ENCODE results near the gene IFNG-AS1.

Gene IFNG-AS1

DNA sequence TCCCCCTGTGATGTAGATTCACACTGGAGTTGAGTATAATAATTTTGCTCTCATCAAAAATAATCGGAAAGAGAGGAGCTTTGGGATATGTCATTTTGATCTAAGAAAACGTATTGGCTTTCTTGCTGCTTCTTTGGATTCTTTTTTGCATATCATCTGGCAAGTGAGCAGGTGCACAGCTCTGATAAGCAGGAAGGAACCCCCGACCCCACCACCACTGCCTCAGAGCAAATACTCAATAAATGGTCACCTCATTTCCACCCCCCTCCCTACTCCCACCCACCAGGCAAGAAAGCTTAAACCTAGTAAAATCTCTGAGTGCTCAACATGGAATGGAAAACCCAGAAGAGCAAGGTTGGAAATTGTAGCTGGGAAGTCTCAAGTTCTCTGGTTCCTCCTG, 49.4 kb downstream of the IFNG-AS1 start:
- Histone ChIP-seq H2AK5ac (ENCODE audit: low read length) (no peak overlapping the region), H2BK5ac (ENCODE audit: low read depth, low read length, poor library complexity) (no peak overlapping the region), H3K18ac (ENCODE audit: low read length) (no peak overlapping the region), H2AFZ (ENCODE audit: insufficient read depth, low read length, poor library complexity) (no peak overlapping the region), H4K8ac (ENCODE audit: low read depth, low read length) (no peak overlapping the region), H3K36me3 (ENCODE audit: control insufficient read depth in 1 of 2, insufficient read depth in 2 of 2, low read length in 2 of 2) (no peaks in the 10 kb centered on the region), H3K27me3 (ENCODE audit: insufficient read depth, low read length) (no peaks in the 10 kb centered on the region), H2BK12ac (ENCODE audit: low read length) (no peak overlapping the region), H3K4me1 (ENCODE audit: control insufficient read depth in 1 of 2, insufficient read depth in 2 of 2, low read length in 2 of 2) (peaks cover 5% of the 10 kb centered on the region in 2 experiments), H3K79me1 (ENCODE audit: low read length) (no peaks in the 10 kb centered on the region), H3K27ac (ENCODE audit: low read depth, low read length) (no peak overlapping the region), H3K79me2 (ENCODE audit: control insufficient read depth, insufficient read depth, low read length, poor library complexity) (no peaks in the 10 kb centered on the region), H3K14ac (ENCODE audit: low read length) (no peak overlapping the region), H3K4me3 (ENCODE audit: low read depth, low read length) (no peak overlapping the region), H3K4me2 (ENCODE audit: low read length) (no peak overlapping the region), H3K23ac (ENCODE audit: low read length) (no peak overlapping the region), H4K91ac (ENCODE audit: low read depth, low read length) (no peak overlapping the region), H2BK120ac (ENCODE audit: insufficient read depth, low read length, poor library complexity) (no peak overlapping the region), H3K9ac (ENCODE audit: low read length) (no peak overlapping the region), H4K12ac (ENCODE audit: low read depth, low read length) (no peak overlapping the region), H3K4ac (ENCODE audit: low read depth, low read length) (no peak overlapping the region), H3K9me3 (ENCODE audit: insufficient read depth, low read depth, low read length) (no peaks in the 10 kb centered on the region)
- DNase-seq, result no peak
- WGBS (ENCODE audit: extremely low coverage, insufficient coverage, insufficient read length), result no CpG with 5 or more reads among the region's 3 CpGs

DNA sequence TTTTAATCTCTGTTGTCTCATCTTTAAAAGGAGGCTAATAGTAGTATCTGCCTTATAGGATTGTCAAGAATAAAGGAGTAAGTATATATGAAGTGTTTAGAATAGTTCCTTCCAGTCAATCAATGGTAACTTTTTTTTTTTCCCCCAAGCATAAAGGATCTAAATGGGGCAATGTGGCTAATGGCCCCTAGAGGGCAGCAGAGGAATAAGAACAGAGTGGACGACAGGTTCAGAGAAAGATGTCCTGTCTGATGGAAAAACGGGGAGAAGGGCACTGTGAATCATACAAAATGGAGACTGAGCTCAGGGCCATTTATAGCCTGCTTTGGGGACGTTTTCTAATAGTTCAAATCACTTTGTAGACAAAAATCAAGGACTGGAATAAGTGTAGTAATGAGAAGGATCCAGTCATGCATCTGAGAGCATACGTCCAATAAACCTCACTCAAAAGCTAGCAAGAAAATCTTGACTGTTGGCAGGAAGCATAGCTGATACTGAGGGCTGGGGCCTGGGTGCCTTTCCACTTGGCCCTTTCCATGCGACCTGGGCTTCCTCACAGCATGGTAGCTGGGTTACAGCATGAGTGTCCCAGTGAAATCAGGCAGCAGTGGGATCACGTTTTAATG, 51.3 kb downstream of the IFNG-AS1 start:
- no peaks in the 10 kb centered on the region for H3K9me3 ChIP-seq (ENCODE audit: insufficient read depth, low read depth, low read length)

DNA sequence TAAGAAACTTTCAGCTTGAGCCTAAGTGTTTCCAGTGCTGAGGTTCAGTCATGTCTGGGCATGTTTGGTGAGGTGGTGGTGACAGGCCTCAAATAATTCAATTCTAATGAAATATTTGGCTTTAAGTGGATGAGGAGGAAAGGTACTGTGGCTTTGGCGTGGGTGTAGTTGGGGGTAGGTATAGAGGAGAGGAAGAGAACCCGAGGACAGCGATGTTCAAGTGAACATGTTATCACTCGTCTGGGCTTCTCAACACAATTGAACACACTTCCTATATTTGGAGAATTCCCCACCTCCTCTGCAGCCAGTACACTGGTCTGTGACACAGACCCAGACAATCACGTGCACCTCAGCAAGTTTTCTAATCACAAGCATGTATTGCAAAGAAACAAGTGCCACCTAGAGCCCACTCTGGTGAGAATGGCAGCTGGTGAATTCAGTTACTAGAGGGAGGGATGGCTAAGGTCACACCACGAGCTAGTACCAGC, 53.0 kb downstream of the IFNG-AS1 start:
- peak overlapping the region; percentile 71 for H3K18ac ChIP-seq (ENCODE audit: low read length)
- H3K9ac ChIP-seq (ENCODE audit: low read length), result no peak overlapping the region
- H3K4ac ChIP-seq (ENCODE audit: low read depth, low read length), result no peak overlapping the region
- H3K9me3 ChIP-seq (ENCODE audit: insufficient read depth, low read depth, low read length), result no peaks in the 10 kb centered on the region
- DNase-seq, result no peak
- no peaks in the 10 kb centered on the region for H3K36me3 ChIP-seq (ENCODE audit: control insufficient read depth in 1 of 2, insufficient read depth in 2 of 2, low read length in 2 of 2)
- peak overlapping the region; percentile 52 for H4K91ac ChIP-seq (ENCODE audit: low read depth, low read length)
- H3K4me1 ChIP-seq (ENCODE audit: control insufficient read depth in 1 of 2, insufficient read depth in 2 of 2, low read length in 2 of 2), result peaks cover 5% of the 10 kb centered on the region in 2 experiments
- no peaks in the 10 kb centered on the region for H3K79me1 ChIP-seq (ENCODE audit: low read length)
- H2BK120ac ChIP-seq (ENCODE audit: insufficient read depth, low read length, poor library complexity), result peak overlapping the region; percentile 31
- H3K27me3 ChIP-seq (ENCODE audit: insufficient read depth, low read length), result no peaks in the 10 kb centered on the region
- peak overlapping the region; percentile 16 for H4K8ac ChIP-seq (ENCODE audit: low read depth, low read length)
- no peak overlapping the region for H3K27ac ChIP-seq (ENCODE audit: low read depth, low read length)
- WGBS (ENCODE audit: extremely low coverage, insufficient coverage, insufficient read length), result 100% methylated on average over 1 of the region's 6 CpGs
- H2AK5ac ChIP-seq (ENCODE audit: low read length), result no peak overlapping the region
- H2AFZ ChIP-seq (ENCODE audit: insufficient read depth, low read length, poor library complexity), result peak overlapping the region; percentile 3
- no peaks in the 10 kb centered on the region for H3K79me2 ChIP-seq (ENCODE audit: control insufficient read depth, insufficient read depth, low read length, poor library complexity)
- no peak overlapping the region for H3K4me3 ChIP-seq (ENCODE audit: low read depth, low read length)
- peak overlapping the region; percentile 77 for H2BK12ac ChIP-seq (ENCODE audit: low read length)
- no peak overlapping the region for H4K12ac ChIP-seq (ENCODE audit: low read depth, low read length)
- H2BK5ac ChIP-seq (ENCODE audit: low read depth, low read length, poor library complexity), result peak overlapping the region; percentile 73
- H3K14ac ChIP-seq (ENCODE audit: low read length), result no peak overlapping the region
- H3K23ac ChIP-seq (ENCODE audit: low read length), result no peak overlapping the region
- no peak overlapping the region for H3K4me2 ChIP-seq (ENCODE audit: low read length)

More for the DNA sequence above, 51.3 kb downstream of the IFNG-AS1 start:
- no peak overlapping the region for H4K91ac ChIP-seq (ENCODE audit: low read depth, low read length)
- no peak overlapping the region for H2AK5ac ChIP-seq (ENCODE audit: low read length)
- no peak overlapping the region for H2BK120ac ChIP-seq (ENCODE audit: insufficient read depth, low read length, poor library complexity)
- no peak overlapping the region for H3K18ac ChIP-seq (ENCODE audit: low read length)
- no peak overlapping the region for H4K12ac ChIP-seq (ENCODE audit: low read depth, low read length)
- no peak overlapping the region for H3K4ac ChIP-seq (ENCODE audit: low read depth, low read length)
- no peak overlapping the region for H4K8ac ChIP-seq (ENCODE audit: low read depth, low read length)
- no peaks in the 10 kb centered on the region for H3K36me3 ChIP-seq (ENCODE audit: control insufficient read depth in 1 of 2, insufficient read depth in 2 of 2, low read length in 2 of 2)
- no peak overlapping the region for H3K9ac ChIP-seq (ENCODE audit: low read length)
- no peak overlapping the region for H3K4me2 ChIP-seq (ENCODE audit: low read length)
- no peak overlapping the region for H2BK12ac ChIP-seq (ENCODE audit: low read length)
- H3K4me1 ChIP-seq (ENCODE audit: control insufficient read depth in 1 of 2, insufficient read depth in 2 of 2, low read length in 2 of 2), result peaks cover 5% of the 10 kb centered on the region in 2 experiments
- H3K79me1 ChIP-seq (ENCODE audit: low read length), result no peaks in the 10 kb centered on the region
- no peak overlapping the region for H2AFZ ChIP-seq (ENCODE audit: insufficient read depth, low read length, poor library complexity)
- WGBS (ENCODE audit: extremely low coverage, insufficient coverage, insufficient read length), result no CpG with 5 or more reads among the region's 6 CpGs
- no peak overlapping the region for H3K23ac ChIP-seq (ENCODE audit: low read length)
- peak; percentile 43 to 82 for DNase-seq
- no peak overlapping the region for H3K4me3 ChIP-seq (ENCODE audit: low read depth, low read length)
- H3K79me2 ChIP-seq (ENCODE audit: control insufficient read depth, insufficient read depth, low read length, poor library complexity), result no peaks in the 10 kb centered on the region
- H3K27ac ChIP-seq (ENCODE audit: low read depth, low read length), result no peak overlapping the region
- H3K14ac ChIP-seq (ENCODE audit: low read length), result no peak overlapping the region
- no peak overlapping the region for H2BK5ac ChIP-seq (ENCODE audit: low read depth, low read length, poor library complexity)
- H3K27me3 ChIP-seq (ENCODE audit: insufficient read depth, low read length), result no peaks in the 10 kb centered on the region

DNA sequence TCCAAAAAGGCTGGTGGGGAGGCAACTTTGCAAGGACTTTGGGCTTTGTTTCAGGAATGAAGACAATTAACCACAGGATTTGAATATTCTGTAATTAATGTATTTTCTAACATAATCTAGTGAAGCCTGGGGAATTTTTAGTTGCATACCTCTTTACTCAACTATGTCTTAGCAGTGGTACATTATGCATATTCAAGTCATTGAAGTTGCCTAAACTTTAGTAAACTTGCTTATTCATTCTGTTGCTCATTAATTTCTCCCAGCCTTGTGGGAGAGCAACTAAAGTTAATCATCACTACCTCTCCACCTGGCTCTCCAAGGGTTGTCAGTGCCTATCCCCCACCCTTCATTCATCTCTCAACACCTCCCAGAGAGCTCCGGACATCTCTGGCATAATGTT, 54.2 kb downstream of the IFNG-AS1 start:
- no peak overlapping the region for H4K91ac ChIP-seq (ENCODE audit: low read depth, low read length)
- H3K4me1 ChIP-seq (ENCODE audit: control insufficient read depth in 1 of 2, insufficient read depth in 2 of 2, low read length in 2 of 2), result peaks cover 5% of the 10 kb centered on the region in 2 experiments
- H4K12ac ChIP-seq (ENCODE audit: low read depth, low read length), result no peak overlapping the region
- no peak overlapping the region for H3K4me3 ChIP-seq (ENCODE audit: low read depth, low read length)
- no peak overlapping the region for H2BK5ac ChIP-seq (ENCODE audit: low read depth, low read length, poor library complexity)
- H3K23ac ChIP-seq (ENCODE audit: low read length), result no peak overlapping the region
- H3K79me2 ChIP-seq (ENCODE audit: control insufficient read depth, insufficient read depth, low read length, poor library complexity), result no peaks in the 10 kb centered on the region
- H2AK5ac ChIP-seq (ENCODE audit: low read length), result no peak overlapping the region
- no peak overlapping the region for H4K8ac ChIP-seq (ENCODE audit: low read depth, low read length)
- H2BK12ac ChIP-seq (ENCODE audit: low read length), result no peak overlapping the region
- no peak overlapping the region for H2BK120ac ChIP-seq (ENCODE audit: insufficient read depth, low read length, poor library complexity)
- no peaks in the 10 kb centered on the region for H3K9me3 ChIP-seq (ENCODE audit: insufficient read depth, low read depth, low read length)
- no CpG with 5 or more reads among the region's 1 CpG for WGBS (ENCODE audit: extremely low coverage, insufficient coverage, insufficient read length)
- H3K79me1 ChIP-seq (ENCODE audit: low read length), result no peaks in the 10 kb centered on the region
- no peak overlapping the region for H3K4me2 ChIP-seq (ENCODE audit: low read length)
- H3K36me3 ChIP-seq (ENCODE audit: control insufficient read depth in 1 of 2, insufficient read depth in 2 of 2, low read length in 2 of 2), result no peaks in the 10 kb centered on the region
- no peak overlapping the region for H3K18ac ChIP-seq (ENCODE audit: low read length)
- no peak overlapping the region for H3K27ac ChIP-seq (ENCODE audit: low read depth, low read length)
- DNase-seq, result no peak
- no peak overlapping the region for H2AFZ ChIP-seq (ENCODE audit: insufficient read depth, low read length, poor library complexity)
- H3K9ac ChIP-seq (ENCODE audit: low read length), result no peak overlapping the region
- H3K14ac ChIP-seq (ENCODE audit: low read length), result no peak overlapping the region
- H3K27me3 ChIP-seq (ENCODE audit: insufficient read depth, low read length), result no peaks in the 10 kb centered on the region
- H3K4ac ChIP-seq (ENCODE audit: low read depth, low read length), result no peak overlapping the region
